HepG2 (cell line): ENCODE results near the gene UGP2. TPM values are rescaled to one million over a fixed set of nuclear protein-coding genes. Genes with fewer than 3 reads are reported as not detected.
A peak's percentile ranks its signal among the peaks of the same experiment; 100 is the strongest.

Source experiments
- ARHGAP35 ChIP-seq: sonication (generic); formaldehyde crosslinking; IDR thresholded peaks from 2 replicates; pipeline ENCODE4 v1.9.0; 2022; ENCODE audit warnings: mild to moderate bottlenecking, inconsistent platforms, moderate library complexity, missing genetic modification reagents, borderline replicate concordance
- ATF7 ChIP-seq, 2 experiments: fragments of 450-650 bp in 1 of 2; sonication (generic) in 1 of 2; formaldehyde crosslinking in 1 of 2; IDR thresholded peaks; 2 replicates each; pipeline versions ENCODE4 v1.4.0 to v1.6.1; 2016 to 2020; ENCODE audit warnings: antibody characterized with exemption in 1 of 2, mild to moderate bottlenecking in 1 of 2, missing genetic modification reagents in 1 of 2
- EED ChIP-seq: sonication (generic); formaldehyde crosslinking; IDR thresholded peaks from 2 replicates; pipeline ENCODE4 v1.5.0; 2020; ENCODE audit warnings: mild to moderate bottlenecking, missing genetic modification reagents
- GPN1 ChIP-seq: sonication (generic); formaldehyde crosslinking; IDR thresholded peaks from 2 replicates; pipeline ENCODE4 v1.5.1; 2020; ENCODE audit warnings: missing genetic modification reagents, borderline replicate concordance
- GZF1 ChIP-seq: sonication (generic); formaldehyde crosslinking; IDR thresholded peaks from 2 replicates; pipeline ENCODE4 v1.5.1; 2020; ENCODE audit warnings: mild to moderate bottlenecking, missing genetic modification reagents
- HNF4A ChIP-seq: sonication (generic); formaldehyde crosslinking; IDR thresholded peaks from 2 replicates; pipeline ENCODE4 v1.4.0; 2020; ENCODE audit warnings: missing genetic modification reagents
- MED8 ChIP-seq: sonication (generic); formaldehyde crosslinking; IDR thresholded peaks from 2 replicates; pipeline ENCODE4 v1.8.1; 2023; ENCODE audit warnings: mild to moderate bottlenecking, missing genetic modification reagents; ENCODE audit not compliant: insufficient replicate concordance
- PHF20 ChIP-seq: sonication (generic); formaldehyde crosslinking; IDR thresholded peaks from 2 replicates; pipeline ENCODE4 v1.5.0; 2020; ENCODE audit warnings: mild to moderate bottlenecking, missing genetic modification reagents
- SRY ChIP-seq: sonication (generic); formaldehyde crosslinking; IDR thresholded peaks from 2 replicates; pipeline ENCODE4 v1.8.0; 2022; ENCODE audit warnings: mild to moderate bottlenecking, missing genetic modification reagents
- ZNF3 ChIP-seq: IDR thresholded peaks from 2 replicates; pipeline ENCODE4 v1.7.0; 2017; ENCODE audit warnings: inconsistent platforms
- ZNF441 ChIP-seq: sonication (generic); formaldehyde crosslinking; IDR thresholded peaks from 2 replicates; pipeline ENCODE4 v1.7.0; 2021; ENCODE audit warnings: missing genetic modification reagents, borderline replicate concordance
- ZNF724P ChIP-seq: sonication (generic); formaldehyde crosslinking; IDR thresholded peaks from 2 replicates; pipeline ENCODE4 v1.8.0; 2022; ENCODE audit warnings: missing genetic modification reagents, borderline replicate concordance
- polyA plus RNA-seq, 8 experiments: library from polyadenylated mRNA; depleted of rRNA in 3 of 8; stranded (reverse) in 7 of 8; unstranded in 1 of 8; fragments of >200 nt; fragmentation: Illumina TruSeq in 4 of 8; extraction: Trizol in 4 of 8; gene quantifications; 2 replicates each; pipeline versions ENCODE4 v1.2.1 to v1.2.3, GENCODE V29; 2011 to 2016; ENCODE audit warnings: low read depth in 4 of 8, missing spikeins in 1 of 8, mixed read lengths in 1 of 8; ENCODE audit not compliant: insufficient read depth in 1 of 8
- total RNA-seq, 5 experiments: library from RNA; depleted of rRNA; stranded (reverse); fragments of >200 nt; fragmentation: Illumina TruSeq; extraction: Trizol; gene quantifications; 2 replicates each; pipeline ENCODE4 v1.2.3, GENCODE V29; 2016; ENCODE audit warnings: low read depth in 1 of 5
- TF ChIP-seq, protein P1 (sequence below): sonication (generic); formaldehyde crosslinking; IDR thresholded peaks from 2 replicates; pipeline ENCODE4 v1.4.0; 2020; ENCODE audit warnings: mild to moderate bottlenecking, missing genetic modification reagents
- TF ChIP-seq, protein P2 (sequence below): sonication (generic); formaldehyde crosslinking; IDR thresholded peaks from 2 replicates; pipeline ENCODE4 v1.4.0; 2020; ENCODE audit warnings: mild to moderate bottlenecking, missing genetic modification reagents
- TF ChIP-seq, protein P3 (sequence below): sonication (generic); formaldehyde crosslinking; IDR thresholded peaks from 2 replicates; pipeline ENCODE4 v1.5.0; 2020; ENCODE audit warnings: missing genetic modification reagents, mild to moderate bottlenecking, borderline replicate concordance
- TF ChIP-seq, protein P4 (sequence below): sonication (generic); formaldehyde crosslinking; IDR thresholded peaks from 2 replicates; pipeline ENCODE4 v1.4.0; 2020; ENCODE audit warnings: mild to moderate bottlenecking, low read depth, missing genetic modification reagents
- TF ChIP-seq, protein P5 (sequence below): sonication (generic); formaldehyde crosslinking; IDR thresholded peaks from 2 replicates; pipeline ENCODE4 v1.4.0; 2020; ENCODE audit warnings: missing genetic modification reagents, mild to moderate bottlenecking, borderline replicate concordance
- TF ChIP-seq, protein P6 (sequence below), 2 experiments: sonication (generic) in 1 of 2; formaldehyde crosslinking in 1 of 2; IDR thresholded peaks; 2 replicates each; pipeline versions ENCODE4 v1.5.1 to v1.6.1; 2011 to 2020; ENCODE audit warnings: borderline replicate concordance in 1 of 2, low read depth in 1 of 2, low read length in 1 of 2, mild to moderate bottlenecking in 1 of 2, missing genetic modification reagents in 1 of 2, moderate library complexity in 1 of 2

UGP2 gene
- total and polyA plus RNA-seq, 2 of the 13 experiments (the other 11 are each of a cell fraction or from before 2014, with no cell fraction given) = 96.0 to 134 TPM

DNA sequence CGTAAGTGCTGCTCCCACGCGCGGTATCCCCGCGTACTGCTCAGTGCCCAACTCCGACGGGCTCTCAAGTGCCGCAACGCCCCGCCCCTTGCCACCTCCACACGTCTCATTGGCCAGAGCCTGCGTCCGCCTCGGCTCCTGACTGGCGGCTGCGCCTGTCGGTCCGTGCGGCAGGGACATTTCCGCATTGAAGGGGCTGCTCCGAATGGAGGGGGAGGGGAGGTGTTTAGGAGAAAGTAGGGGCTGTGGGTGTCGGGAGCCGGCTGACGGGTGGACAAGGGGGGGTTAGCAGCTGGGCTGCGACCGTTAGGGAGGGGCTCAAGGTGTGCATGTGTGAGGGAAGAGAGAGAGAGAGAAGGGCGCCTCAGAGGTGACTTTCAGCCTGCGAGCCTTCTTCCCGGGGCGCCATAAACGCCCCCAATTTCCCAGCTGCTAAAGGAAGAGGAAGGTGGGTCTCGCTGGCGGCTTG, 877 bp upstream of the UGP2 start (continued):
- TF ChIP-seq, protein P1, sequence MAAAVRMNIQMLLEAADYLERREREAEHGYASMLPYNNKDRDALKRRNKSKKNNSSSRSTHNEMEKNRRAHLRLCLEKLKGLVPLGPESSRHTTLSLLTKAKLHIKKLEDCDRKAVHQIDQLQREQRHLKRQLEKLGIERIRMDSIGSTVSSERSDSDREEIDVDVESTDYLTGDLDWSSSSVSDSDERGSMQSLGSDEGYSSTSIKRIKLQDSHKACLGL (CRISPR knock-in tag) = no peak
- TF ChIP-seq, protein P2, sequence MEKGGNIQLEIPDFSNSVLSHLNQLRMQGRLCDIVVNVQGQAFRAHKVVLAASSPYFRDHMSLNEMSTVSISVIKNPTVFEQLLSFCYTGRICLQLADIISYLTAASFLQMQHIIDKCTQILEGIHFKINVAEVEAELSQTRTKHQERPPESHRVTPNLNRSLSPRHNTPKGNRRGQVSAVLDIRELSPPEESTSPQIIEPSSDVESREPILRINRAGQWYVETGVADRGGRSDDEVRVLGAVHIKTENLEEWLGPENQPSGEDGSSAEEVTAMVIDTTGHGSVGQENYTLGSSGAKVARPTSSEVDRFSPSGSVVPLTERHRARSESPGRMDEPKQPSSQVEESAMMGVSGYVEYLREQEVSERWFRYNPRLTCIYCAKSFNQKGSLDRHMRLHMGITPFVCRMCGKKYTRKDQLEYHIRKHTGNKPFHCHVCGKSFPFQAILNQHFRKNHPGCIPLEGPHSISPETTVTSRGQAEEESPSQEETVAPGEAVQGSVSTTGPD (CRISPR knock-in tag) = no peak
- peak; percentile 84 for TF ChIP-seq SRY (CRISPR knock-in tag)
- TF ChIP-seq PHF20 (CRISPR knock-in tag) = peak; percentile 62
- no peak for TF ChIP-seq MED8
- TF ChIP-seq, protein P3, sequence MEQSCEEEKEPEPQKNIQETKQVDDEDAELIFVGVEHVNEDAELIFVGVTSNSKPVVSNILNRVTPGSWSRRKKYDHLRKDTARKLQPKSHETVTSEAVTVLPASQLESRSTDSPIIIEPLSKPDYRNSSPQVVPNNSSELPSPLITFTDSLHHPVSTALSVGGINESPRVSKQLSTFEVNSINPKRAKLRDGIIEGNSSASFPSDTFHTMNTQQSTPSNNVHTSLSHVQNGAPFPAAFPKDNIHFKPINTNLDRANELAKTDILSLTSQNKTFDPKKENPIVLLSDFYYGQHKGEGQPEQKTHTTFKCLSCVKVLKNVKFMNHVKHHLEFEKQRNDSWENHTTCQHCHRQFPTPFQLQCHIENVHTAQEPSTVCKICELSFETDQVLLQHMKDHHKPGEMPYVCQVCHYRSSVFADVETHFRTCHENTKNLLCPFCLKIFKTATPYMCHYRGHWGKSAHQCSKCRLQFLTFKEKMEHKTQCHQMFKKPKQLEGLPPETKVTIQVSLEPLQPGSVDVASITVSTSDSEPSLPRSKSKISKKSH (CRISPR knock-in tag) = no peak
- no peak; the same call in 1 of the 2 replicates for TF ChIP-seq EED
- TF ChIP-seq GZF1 = no peak
- TF ChIP-seq, protein P4, sequence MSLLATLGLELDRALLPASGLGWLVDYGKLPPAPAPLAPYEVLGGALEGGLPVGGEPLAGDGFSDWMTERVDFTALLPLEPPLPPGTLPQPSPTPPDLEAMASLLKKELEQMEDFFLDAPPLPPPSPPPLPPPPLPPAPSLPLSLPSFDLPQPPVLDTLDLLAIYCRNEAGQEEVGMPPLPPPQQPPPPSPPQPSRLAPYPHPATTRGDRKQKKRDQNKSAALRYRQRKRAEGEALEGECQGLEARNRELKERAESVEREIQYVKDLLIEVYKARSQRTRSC = no peak
- no peak for TF ChIP-seq ARHGAP35 (CRISPR knock-in tag)
- 0 out of 2 replicates have a peak, but pooled peaks have one; percentile 10 for TF ChIP-seq ZNF724P (CRISPR knock-in tag)
- TF ChIP-seq ZNF441 (CRISPR knock-in tag) = peak; percentile 73; the same call in 1 of the 2 replicates
- TF ChIP-seq, protein P5, sequence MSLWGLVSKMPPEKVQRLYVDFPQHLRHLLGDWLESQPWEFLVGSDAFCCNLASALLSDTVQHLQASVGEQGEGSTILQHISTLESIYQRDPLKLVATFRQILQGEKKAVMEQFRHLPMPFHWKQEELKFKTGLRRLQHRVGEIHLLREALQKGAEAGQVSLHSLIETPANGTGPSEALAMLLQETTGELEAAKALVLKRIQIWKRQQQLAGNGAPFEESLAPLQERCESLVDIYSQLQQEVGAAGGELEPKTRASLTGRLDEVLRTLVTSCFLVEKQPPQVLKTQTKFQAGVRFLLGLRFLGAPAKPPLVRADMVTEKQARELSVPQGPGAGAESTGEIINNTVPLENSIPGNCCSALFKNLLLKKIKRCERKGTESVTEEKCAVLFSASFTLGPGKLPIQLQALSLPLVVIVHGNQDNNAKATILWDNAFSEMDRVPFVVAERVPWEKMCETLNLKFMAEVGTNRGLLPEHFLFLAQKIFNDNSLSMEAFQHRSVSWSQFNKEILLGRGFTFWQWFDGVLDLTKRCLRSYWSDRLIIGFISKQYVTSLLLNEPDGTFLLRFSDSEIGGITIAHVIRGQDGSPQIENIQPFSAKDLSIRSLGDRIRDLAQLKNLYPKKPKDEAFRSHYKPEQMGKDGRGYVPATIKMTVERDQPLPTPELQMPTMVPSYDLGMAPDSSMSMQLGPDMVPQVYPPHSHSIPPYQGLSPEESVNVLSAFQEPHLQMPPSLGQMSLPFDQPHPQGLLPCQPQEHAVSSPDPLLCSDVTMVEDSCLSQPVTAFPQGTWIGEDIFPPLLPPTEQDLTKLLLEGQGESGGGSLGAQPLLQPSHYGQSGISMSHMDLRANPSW (CRISPR knock-in tag) = no peak
- peak; percentile 24 for TF ChIP-seq HNF4A (CRISPR knock-in tag)
- TF ChIP-seq ZNF3 (CRISPR knock-in tag) = no peak
- TF ChIP-seq, protein P6, sequence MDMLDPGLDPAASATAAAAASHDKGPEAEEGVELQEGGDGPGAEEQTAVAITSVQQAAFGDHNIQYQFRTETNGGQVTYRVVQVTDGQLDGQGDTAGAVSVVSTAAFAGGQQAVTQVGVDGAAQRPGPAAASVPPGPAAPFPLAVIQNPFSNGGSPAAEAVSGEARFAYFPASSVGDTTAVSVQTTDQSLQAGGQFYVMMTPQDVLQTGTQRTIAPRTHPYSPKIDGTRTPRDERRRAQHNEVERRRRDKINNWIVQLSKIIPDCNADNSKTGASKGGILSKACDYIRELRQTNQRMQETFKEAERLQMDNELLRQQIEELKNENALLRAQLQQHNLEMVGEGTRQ (IDR thresholded peaks at IDR 0.05; ENCODE audit: low read depth, low read length) = no peak
- TF ChIP-seq, protein P6 (CRISPR knock-in tag; IDR thresholded peaks at IDR 0.05; ENCODE audit: borderline replicate concordance) = no peak
- TF ChIP-seq GPN1 (CRISPR knock-in tag) = no peak
- no peak for TF ChIP-seq ATF7 (IDR thresholded peaks at IDR 0.05)
- TF ChIP-seq ATF7 (CRISPR knock-in tag; IDR thresholded peaks at IDR 0.05) = no peak
